H54 (cell line): Measurements from ENCODE around the gene ARHGEF12.

Experiments
- DNase-seq: peaks from one replicate; pipeline ENCODE4 v3.0.0; 2011; ENCODE audit warnings: low spot score, mixed read lengths; ENCODE audit not compliant: insufficient read length
- FAIRE-seq: peaks from 3 replicates; lab custom pipeline; 2011; peaks lifted over from hg19 to GRCh38; lab: Jason Lieb, UNC
- POLR2A ChIP-seq: IDR thresholded peaks from 2 replicates; pipeline ENCODE4 v1.6.1; 2011; ENCODE audit warnings: low read depth, mild to moderate bottlenecking, low read length

Gene ARHGEF12

GRCh38 chr11:120424185-120424969, 88.2 kb downstream of the ARHGEF12 start:
- no peak for TF ChIP-seq POLR2A
- FAIRE-seq = no peak
- DNase-seq = no peak

DNA sequence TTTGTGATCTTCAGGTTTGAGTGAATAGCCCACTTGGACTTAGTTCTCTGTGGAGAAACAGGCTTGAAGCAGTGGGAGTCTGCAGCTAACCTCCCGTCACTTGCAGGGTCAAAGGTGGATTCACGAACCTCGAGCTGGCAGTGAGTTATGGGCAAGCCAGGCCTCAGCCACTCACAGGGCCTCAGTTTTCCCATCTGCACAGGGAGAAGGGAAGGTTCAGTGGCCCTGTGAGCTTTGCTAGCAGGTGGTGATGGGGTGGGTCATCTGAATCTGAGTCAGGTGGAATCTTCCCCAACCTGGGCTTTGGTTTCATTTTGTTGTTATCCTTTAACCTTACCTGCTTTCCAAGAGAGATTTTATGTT, 88.7 kb downstream of the ARHGEF12 start:
- TF ChIP-seq POLR2A = no peak
- DNase-seq = no peak
- no peak for FAIRE-seq

GRCh38 chr11:120425527-120425926, 89.3 kb downstream of the ARHGEF12 start:
- no peak for FAIRE-seq
- DNase-seq = no peak
- TF ChIP-seq POLR2A = no peak

DNA sequence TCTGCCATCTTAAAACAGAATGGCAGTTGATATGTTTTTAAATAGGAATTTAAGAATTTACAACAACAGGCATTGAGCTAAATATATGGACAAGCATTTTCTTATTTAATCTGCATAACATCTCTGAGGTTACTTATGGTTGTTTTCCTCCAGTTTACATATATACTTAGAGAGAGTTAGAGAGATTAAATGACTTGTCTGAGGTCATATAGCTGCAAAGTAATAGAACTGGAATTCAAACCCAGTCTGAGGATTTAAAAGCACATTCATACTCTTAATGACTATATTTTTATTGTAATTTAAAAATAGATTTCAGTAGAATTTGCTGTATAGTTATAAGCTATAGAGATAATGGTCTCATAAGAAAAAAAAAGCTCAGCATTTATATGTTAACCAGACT, 93.9 kb downstream of the ARHGEF12 start:
- FAIRE-seq (no peak), DNase-seq (no peak)
- no peak for TF ChIP-seq POLR2A

- DNase-seq (peak; percentile 13), FAIRE-seq (no peak)
- TF ChIP-seq POLR2A = no peak
Observed at GRCh38 chr11:120431633-120432032, 95.4 kb downstream of the ARHGEF12 start.

GRCh38 chr11:120432056-120433018, 96.1 kb downstream of the ARHGEF12 start:
- FAIRE-seq = peak; percentile 97

DNA sequence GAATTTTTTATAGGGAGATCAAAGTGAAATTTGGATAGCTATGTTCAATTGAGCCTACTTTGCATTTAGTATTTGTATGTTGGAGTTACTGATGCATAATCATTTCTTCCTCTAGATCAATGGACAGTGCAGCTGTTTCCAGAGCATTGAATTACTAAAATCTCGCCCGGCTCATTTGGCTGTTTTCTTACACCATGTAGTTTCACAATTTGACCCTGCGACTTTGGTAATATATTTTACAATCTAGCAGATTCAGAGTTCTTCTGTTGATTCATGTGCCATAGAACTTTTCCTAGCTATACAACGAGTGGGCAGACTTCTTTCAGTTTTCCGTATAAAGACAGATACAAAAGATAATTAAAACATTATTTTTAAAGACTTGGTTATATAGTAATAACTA, 105.4 kb downstream of the ARHGEF12 start:
- TF ChIP-seq POLR2A = no peak
- no peak for FAIRE-seq
- DNase-seq = no peak

More at GRCh38 chr11:120432056-120433018, 96.1 kb downstream of the ARHGEF12 start:
- TF ChIP-seq POLR2A = no peak
- peak; percentile 18 for DNase-seq

DNA sequence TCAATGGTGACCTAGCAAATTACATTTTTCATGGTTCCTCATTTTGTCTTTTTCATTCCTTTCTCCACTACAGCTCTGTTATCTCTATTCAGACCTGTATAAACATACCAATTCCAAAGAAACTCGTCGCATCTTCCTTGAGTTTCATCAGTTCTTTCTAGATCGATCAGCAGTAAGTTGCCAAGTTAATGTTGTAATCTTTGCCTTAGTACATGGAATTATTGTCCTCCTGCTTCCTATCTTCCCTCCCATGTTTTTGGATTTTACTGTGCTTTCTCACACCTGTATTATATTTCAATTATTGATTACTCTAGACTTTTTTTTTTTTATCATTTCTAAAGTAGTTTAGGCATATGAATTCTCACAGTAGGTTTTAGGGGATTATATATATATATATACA, 105.8 kb downstream of the ARHGEF12 start:
- no peak for TF ChIP-seq POLR2A
- DNase-seq = no peak
- no peak for FAIRE-seq

DNA sequence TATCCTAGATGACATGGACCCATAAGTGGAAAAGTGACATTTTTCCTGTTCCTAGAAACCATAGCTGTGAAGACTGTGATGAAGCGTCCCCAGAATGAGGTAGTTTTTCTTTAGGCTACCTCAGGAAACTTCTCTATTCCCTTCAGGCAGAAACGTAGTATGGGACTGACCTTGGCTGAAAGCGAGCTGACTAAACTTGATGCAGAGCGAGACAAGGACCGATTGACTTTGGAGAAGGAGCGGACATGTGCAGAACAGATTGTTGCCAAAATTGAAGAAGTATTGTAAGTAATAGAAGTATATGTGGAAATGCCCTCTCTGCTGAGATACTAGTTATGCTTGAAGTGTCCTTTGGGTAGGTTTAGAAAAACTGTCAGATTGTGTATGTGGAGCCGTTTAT, 110.6 kb downstream of the ARHGEF12 start:
- DNase-seq = no peak
- no peak for TF ChIP-seq POLR2A
- no peak for FAIRE-seq

DNA sequence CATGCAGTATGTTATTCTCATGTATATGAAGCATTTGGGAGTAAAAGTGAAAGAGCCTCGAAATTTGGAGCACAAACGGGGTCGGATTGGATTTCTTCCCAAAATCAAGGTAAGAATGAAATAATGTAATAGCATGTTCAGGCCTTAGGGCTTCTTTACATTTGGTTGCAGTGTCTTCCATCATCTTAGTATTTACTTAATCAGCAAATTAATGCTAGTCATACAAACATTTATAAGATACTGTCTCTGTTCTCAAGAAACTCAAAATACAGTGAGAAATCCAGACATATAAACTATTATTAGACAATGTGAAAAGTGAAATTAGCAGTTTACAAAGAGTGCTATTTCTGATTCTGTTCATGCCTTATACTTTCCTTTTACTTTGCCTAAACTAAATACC, 112.0 kb downstream of the ARHGEF12 start:
- TF ChIP-seq POLR2A = no peak
- FAIRE-seq = no peak
- DNase-seq = no peak

GRCh38 chr11:120455487-120455886, 119.3 kb downstream of the ARHGEF12 start:
- no peak for DNase-seq
- no peak for TF ChIP-seq POLR2A
- FAIRE-seq = no peak

DNA sequence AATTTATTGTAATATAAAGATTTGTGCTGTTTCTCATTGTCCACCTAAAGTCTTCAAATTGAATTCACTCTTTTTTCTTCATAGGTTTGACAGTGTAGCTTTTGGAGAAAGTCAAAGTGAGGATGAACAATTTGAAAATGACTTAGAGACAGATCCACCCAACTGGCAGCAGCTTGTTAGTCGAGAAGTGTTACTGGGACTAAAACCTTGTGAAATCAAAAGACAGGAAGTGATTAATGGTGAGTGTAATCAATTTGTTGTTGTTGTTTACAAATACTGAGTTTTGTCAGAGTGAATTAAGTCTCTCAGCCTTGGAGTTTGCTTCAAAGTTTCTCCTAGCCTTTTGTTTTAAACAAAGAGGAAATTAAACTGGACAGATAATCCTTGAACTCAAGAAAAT, 121.8 kb downstream of the ARHGEF12 start:
- FAIRE-seq (no peak), DNase-seq (no peak)
- TF ChIP-seq POLR2A = no peak

DNA sequence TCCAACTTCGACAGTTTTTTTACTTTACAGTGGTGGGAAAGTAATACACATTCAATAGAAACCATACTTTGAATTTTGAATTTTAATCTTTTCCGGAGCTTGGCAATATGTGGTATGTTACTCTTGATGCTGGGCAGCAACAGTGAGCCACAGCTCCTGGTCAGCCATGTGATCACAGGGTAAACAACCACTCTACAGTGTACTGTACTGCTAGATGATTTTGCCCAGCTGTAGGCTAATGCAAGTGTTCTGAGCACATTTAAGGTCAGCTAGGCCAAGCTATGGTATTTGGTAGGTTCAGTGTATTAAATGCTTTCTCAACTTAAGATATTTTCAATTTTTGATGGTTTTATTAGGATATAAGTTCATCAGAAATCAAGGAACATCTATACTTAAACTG, 126.6 kb downstream of the ARHGEF12 start:
- no peak for TF ChIP-seq POLR2A
- FAIRE-seq (no peak), DNase-seq (no peak)

GRCh38 chr11:120465921-120466534, 129.8 kb downstream of the ARHGEF12 start:
- DNase-seq = no peak
- no peak for TF ChIP-seq POLR2A
- no peak for FAIRE-seq
